CD4-positive, alpha-beta T cell treated with Interferon alpha-2 for 1 hour (primary cell): ENCODE results near the gene CAPN14.
"Not testable (repeated sequence)": the region's sequence is repeated elsewhere in the genome, so short reads cannot be mapped to it uniquely, and the experiment has no call there.

Source experiments
- DNase-seq, 2 donors: peaks; one replicate each; pipeline ENCODE4 v3.0.0-alpha.2; 2020 to 2022

CAPN14 gene

DNA sequence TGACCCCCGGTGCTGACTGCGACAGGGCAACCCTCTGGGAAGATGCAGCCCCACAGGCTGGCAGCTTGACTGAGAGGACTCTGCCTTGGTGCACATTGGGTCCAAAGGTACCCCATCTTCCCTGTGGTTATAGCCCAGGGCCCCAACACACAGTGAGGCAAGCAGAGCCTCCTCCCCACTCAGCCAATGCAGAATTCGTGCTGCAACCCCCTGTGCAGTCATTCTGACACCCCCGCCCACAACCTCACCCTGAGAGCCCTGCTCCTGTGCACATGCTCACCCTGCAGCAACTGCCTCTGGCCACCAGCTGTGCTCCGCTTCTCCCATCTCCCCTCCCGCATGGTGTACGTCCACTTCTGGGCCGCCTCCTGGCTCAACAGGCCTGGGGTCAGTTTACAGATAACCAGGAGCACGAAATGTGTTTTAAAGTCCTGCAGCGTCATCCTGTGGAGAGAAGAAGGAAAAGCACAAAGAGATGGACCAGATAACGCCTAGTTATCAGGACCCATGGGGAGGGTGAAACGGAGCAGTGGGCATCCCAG, 24.4 kb downstream of the CAPN14 start:
- no peak for DNase-seq

DNA sequence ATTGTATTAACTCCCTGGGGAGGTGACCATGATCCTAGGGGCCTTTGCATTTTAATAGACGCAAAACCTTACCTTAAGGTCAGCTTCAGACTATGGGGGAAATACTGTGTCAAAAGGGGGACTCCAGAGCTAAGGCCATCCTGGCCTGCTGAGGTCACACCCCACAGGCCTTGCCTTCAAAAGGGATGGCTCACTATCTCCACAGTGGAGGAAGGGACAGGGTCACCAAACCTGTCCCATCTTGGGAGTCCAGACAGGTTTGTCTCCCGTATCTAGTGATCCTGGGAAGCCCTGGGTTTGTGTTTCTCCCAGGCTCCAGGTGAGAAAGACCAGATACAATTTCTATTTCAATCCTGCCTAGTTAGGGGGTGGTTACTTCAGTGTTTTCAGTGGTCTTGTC, 24.9 kb downstream of the CAPN14 start:
- no peak for DNase-seq

DNA sequence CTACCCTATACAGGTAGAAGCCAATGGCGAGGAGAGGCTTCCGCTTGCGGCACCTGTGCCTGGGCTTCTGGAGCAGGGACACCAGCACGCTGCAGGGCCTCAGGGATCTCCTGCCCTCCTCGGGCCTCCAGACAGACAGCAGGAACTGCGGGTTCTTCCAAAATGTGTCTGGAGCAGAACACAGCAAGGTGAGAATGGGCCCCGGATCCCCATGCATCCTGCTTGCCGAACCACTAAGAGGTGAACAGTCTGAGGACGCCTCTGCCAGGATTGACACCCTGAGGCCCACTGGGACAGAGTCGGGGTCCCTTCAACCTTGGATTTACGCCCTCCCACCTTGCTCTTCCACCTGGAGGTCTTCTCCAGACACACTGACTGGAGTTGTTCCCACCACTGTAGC, 25.4 kb downstream of the CAPN14 start:
- DNase-seq, result no peak

DNA sequence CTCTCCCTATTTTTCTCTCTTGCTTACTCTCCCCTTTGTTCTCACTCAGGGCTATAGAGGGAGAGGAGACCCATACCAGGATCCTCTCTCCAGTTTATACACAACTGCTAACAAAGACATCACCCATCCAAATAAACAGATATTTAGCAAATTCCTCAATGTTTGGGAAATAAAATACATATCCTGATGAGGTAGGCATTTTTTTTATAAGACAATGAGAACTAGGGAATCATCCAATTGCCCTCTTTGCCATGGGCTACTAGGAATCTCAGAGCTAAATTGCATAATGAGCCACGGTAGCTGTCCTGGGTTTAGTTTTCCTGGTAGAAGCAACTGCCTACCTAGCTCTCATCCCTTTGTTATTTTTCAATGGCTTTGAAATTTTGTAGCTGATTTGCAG, 27.1 kb downstream of the CAPN14 start:
- no peak for DNase-seq

DNA sequence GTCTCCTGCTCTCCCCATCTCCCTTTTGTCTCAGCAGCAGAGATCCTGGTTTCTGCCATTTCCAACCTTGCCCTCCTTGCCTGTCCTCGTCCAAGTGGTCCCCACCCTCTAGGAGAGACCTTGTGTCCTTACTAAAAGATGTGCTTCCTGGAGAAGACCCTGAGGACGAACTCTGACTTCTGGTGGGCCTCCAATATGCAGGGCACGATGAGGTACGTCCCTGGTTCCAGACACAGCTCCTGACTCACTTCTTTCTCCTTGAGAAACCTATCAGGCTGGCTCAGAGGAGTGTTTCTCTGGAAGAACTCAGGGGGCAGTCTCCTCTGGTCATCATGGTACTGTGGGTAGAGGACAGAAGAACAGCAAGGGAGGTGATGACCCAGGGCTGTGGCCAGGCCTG, 28.2 kb downstream of the CAPN14 start:
- no peak for DNase-seq

DNA sequence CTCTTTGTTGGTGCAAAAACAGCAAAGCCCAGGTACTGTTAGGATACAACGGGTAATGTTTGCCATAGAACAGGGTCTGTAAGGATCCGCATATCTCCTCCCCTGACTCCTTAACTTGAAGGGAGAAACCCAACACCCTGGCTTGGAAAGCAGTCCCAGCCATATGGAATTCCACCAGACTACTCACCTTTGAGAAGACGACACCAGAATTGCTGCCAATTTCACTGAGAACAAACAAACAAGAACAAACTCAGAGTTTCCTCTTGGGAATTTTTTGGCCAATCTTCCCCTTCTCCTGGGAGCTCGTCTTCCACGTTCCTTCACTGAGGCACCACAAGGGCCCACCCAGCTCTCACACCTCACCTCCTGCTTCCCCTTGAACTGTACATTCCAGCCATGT, 29.2 kb downstream of the CAPN14 start:
- no peak for DNase-seq

DNA sequence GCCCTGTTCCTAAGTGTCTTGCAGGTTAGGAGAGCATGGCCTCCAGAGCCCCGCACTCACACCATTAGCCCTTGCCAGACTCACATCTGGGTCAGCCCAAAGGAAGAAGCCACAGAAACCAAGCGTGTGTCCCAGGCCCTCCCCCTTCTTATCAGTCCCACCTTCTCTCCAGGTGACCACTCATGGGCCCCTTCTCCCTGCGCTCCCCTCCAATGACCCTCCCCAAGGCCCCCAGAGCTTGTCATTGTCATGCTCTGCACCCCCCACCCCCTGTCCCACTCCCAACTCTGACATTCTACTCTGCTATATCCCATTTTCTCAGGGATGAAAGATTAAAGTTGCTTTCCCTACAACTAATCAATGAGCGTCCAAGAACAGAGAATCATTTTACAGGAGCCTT, 30.1 kb downstream of the CAPN14 start:
- no peak for DNase-seq

DNA sequence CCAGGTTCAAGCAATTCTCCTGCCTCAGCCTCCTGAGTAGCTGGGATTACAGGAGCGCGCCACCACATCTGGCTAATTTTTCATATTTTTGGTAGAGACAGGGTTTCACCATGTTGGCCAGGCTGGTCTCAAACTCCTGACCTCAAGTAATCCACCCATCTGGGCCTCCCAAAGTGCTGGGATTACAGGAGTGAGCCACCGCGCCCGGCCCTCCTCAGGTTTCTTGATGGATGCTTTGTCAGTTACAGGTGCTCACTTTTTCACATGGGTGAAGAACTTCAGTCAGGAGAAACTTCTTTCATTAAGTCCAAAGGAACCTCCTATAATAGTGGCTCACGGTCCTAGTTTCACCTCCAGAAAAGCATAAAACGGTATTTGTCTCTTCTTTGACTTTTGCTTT, 33.3 kb downstream of the CAPN14 start:
- DNase-seq, result not testable (repeated sequence)

DNA sequence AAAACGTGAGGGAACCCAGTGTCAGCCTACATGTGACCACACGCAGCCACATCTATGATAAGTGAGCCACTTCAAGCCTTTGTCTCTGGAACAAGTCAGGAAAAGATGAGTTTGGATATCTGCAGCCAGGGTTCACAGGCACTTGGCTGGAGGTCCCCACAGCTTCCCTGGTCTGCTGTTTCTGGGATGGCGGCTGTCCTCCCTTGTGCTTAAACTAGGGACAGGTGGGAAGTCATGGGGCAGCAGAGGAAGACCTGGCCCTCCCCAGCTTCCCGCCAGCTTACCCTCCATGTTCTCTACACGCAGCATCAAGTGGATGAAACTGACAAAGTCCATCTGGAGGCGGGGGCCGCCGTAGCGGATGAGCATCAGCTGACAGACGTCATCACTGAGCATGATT, 40.6 kb downstream of the CAPN14 start:
- DNase-seq, result no peak

DNA sequence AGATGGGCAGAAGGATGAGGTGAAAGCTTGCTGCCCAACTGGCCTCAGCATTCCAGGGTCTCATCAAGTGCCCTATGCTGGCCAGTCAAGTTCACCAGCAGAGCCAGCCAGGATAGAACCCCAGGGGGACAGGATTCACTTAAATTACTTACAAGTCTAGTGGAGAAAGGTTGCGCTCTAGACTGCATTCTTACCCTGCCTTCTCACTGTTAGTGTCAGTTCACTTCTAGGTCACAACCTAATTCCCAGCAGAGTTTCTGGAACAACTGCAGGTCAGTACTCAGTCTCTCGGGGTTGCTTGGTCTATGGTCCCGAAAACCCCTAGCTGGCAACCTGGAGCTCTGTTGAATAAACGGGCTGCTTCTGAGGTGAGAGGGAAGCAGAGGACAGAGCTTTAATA, 46.2 kb downstream of the CAPN14 start:
- DNase-seq, result no peak

DNA sequence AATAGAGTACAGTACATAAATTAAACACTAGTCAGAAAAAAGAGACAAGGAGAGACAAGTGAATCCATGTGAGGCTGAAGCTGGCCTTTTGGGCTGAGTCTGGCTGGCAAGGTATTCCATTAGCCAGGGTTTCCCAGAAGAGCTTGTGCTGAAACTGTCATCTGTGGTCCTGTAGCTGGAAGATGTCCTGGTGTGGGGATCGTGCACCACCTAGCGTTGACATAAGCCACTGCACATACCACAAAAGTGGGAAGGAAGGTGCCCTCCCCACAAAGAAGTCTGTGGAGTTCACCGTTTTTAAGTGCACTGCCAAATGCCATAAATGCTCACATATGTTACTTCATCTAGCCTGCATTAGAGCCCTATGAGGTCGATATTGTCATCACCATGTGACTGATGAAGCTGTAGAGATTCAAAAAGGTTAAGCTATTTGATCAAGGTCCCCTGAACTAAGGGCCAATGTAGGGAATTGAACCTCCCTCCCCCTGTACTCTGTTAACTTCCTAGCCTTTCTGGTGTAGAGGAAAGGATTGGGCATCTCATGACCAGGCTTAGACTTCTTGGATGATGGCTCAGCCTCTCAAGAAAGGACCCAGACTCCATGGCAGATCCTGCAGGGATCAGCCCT, 47.1 kb downstream of the CAPN14 start:
- peak; percentile 45 to 55 for DNase-seq

DNA sequence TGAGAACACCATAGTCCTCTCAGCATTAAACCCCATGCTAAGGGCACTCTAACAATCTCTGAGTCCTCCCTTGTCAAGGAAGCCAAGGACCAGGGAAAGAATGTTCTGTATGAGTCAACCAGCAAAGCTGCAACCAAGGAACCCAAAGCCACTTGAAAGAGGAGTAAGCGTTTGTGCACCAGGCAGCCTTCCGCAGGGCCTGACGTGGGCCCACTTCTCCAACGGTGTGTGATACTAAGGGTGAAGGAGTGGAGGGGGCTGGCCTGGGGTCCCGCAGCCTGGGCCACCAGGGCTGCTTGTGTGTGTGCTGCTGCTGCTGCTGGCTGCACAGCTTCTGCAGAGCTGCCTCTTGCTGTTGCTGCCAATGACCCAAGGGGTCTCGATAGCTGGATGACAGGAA, 49.0 kb downstream of the CAPN14 start:
- no peak for DNase-seq

DNA sequence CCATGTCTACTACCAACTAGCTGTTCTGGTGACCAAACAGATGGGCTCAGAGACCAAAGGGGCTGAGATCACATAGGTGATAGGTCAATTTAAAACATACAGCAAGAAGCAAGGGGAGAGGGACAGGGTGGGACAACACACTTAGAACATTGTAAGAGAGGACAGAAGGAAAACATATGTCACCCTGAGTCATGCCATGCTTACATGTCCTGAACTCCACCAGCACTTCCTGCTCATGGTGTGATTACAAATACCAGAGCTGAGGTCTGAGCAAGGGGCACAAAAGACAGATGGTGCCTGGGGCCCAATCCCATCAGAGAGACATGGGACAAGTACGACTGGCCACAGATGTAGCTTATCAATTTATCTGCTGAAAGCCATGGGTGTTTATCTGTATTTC, 50.4 kb downstream of the CAPN14 start:
- DNase-seq, result no peak

DNA sequence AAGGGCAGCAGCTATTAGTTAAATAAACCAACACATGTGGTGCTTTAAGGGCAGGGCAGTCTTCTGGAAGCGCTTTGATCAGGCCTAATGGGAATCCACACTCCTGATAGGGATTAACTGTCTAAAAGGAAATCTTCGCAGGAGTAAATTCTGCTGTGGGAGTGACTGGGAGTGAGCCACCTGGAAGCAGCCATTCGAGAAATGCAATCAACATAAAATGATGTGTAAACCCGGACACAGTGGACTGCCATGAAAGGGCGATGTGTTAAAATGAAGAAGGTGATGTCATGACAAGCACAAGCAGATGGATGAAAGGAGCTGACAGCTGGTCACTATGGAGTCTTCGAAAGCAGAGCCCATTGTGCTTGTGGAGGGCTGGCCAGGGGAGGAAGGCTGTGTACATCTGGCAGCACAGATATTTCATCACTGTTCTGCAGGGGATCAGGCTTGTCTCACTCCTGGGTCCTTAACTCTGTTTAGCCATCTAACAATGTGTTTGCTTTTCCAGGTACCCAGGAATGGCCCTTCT, 54.2 kb downstream of the CAPN14 start:
- no peak for DNase-seq

DNA sequence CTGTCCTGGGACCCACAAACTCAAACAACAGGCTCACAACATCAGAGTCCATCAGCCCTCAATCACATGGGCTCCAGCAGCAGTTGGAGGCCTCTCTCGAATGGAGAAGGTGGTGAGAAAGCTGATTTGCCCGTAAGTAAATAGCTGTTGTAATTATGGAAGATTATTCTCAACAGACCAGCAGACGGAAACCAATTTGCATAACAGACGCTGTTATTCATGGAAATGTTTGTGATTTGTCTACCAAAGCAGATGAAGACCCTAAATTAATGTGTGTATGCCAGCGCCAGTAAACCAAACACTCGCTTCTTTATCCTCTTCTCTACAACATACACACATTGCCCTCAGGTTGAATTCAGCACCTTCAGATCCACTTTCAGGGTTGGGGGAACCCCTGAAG, 55.7 kb downstream of the CAPN14 start:
- DNase-seq, result no peak

DNA sequence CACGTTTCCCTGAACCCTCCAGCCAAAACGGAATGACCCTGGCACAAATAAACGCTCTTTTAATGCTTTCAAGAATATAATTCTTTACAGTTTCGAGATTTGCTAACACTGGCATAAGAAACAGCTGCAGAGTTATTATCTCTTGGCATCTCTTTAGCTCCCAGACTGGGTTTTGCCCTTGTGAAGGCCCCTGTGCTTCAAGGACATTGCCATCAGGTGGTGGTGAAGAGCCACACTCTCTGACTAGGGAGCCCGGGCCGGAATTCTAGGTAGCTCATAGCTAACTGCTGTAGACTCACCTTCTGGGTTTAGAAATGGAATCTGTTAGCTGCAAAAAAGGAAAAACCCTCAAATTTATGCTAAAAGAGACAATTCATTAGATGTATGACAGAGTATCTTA, 65.8 kb downstream of the CAPN14 start:
- no peak for DNase-seq

DNA sequence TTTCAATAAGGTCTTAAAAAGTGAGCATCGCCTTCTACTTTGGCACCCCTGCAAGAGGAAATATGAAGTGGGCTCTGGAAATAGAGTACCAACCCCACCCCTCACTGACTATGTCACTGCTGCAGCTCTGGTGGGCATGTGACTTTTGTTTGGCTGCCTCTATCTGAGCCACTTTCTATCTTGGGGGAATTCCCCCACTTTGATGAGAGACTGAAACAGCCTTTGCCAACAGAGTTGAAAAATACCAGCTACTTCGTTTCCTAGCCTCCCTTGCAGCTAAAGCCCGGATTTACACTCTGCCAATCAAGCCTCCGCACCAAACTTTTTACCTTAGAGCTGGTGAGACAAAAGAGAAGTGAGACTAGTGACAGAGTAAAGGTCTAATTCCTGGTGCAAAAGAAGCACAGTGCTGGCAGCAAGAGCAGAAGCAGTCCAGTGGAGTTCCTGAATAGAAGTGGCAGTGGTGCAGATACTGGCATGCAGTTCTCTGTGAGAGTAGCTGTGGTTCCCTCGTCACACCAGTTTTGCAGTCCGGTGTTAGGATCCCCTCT, 67.1 kb downstream of the CAPN14 start:
- DNase-seq, result no peak

DNA sequence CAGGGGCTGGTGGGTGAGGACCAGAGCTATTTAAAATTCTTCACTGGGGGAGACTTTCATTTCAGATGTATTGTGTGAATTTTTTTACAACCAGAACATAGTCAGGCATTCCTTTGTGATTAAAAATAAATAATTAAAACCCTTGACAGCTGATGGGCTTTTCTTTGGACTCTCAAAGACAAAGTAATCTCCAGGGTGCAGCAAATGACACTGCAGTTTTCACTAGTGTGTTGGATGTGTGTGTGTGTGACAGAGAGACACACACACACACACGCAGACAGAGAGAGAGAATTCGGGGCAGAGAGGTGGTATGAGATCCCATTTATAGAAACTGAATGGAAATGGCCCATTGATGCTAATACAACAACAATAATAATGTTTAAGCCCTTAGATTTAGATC, 68.8 kb downstream of the CAPN14 start:
- DNase-seq, result no peak

DNA sequence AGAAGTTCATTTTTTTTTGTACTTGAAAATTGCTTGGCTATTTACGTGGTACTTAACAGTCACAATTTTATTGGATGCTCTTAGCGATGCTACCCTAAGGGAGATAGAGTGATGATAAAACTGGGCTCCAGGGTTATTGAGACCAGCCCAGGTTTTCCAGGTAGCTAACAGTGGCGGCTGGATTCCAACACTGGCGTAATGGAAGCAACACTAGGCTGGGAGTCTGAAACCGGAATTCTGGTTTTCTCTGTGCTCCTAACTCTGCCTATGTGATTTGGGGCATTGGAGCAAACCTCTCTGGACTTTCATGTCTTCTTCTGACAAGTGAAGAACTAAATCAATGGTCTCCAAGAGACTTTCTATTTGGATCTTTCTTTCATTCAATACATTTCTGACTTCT, 69.7 kb downstream of the CAPN14 start:
- DNase-seq, result no peak

DNA sequence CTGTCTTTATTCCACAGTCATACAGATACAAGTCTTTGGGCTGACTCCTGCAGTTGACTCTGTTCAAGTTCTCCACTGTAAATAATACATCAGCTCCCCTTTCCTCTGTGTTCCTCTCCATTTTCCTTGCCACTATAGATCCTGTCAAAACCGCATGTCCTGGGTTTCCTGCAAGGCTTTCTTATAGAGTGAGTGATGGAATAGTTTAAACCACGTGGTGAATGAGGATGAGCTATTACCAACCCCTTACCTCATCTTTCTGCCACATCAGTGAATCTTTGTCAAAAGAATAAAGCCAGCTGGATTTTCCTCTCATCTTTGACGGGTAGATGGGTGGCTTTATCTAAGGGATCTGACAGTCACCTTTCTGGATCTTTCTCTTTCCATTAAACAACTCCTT, 75.2 kb downstream of the CAPN14 start:
- DNase-seq, result no peak

DNA sequence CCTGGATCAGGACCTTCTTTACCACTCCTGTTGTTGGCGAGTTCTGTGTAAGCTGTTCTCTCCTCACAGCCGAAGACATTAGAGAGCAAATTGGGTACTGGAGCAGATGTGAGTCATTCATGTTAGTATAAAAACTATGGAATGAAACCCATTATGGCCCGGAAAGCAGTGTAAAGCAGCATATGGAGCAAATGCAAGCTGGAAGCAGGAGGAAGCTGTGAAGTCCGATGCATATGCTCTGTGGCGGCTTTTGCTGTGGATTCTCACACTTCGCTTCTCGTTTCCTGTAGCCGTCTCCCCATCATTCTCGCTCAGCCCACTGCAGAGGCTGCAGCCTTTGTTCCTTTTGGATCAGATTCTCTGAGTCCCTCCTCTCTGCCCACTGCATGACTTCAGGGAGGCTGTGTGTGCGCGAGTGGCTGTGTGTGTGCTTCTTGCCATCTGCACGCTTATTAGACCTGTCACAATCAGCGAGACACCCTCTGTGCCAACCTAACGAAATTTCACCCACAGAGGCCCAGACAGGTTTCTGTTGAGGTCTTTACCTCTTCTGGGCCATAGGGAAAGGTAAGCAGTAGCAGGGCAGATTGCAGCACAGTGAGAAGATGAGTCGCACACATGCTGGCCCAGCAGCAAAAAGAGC, 75.8 kb downstream of the CAPN14 start:
- DNase-seq, result no peak

DNA sequence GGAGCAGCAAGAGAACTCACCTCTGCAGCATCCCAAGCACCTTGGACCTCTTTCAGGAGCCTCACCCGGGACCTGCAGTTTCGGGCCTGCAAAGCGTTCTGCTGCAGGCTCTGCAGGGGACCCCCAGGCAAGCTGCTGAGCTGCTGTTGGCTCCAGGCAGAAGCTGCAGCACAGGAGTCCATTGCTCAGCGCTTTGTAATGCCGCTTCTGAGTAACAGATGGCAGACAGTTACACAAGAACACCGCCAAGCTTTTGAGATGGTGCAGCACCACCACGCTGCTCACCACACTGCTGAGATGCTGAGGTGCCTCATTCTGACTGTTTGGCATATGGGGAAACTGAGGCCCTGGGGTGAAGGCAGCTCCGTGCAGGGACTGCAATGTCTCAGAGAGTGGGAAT, 77.2 kb downstream of the CAPN14 start:
- DNase-seq, result no peak

DNA sequence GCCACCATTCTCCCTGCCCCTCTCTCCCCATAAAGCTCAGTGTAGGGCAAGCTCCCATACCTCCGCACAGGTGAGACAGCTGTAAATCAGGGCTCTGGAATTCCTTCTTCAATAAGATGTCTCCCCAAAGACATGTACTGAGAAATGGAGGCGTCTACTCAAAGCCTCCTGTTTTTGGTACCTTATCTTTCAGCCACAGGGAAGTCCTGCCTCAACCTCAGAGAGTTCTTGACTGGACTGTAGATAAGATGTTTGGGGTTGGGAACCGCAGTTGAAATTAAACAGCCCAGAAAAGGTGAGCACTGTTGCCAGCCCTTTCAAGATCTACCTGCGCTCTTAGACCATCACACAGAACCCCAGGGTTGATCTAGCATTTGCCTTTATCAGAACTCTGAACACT, 77.6 kb downstream of the CAPN14 start:
- DNase-seq, result no peak
